ENCODE results near the gene FGF12.

Gene FGF12

GRCh38 chr3:192395506-192395905 lies 331.8 kb downstream of the FGF12 start:
- H4K20me1 ChIP-seq (ENCODE audit: insufficient read depth, low read length): no peaks in the 10 kb centered on the region
- no peak overlapping the region for H2AFZ ChIP-seq (ENCODE audit: low read depth, low read length)
- no peaks in the 10 kb centered on the region for H3K36me3 ChIP-seq (replicated peaks; ENCODE audit: low read depth, low read length)
- H3K27ac ChIP-seq (ENCODE audit: low read length): no peak overlapping the region
- H3K4me1 ChIP-seq (ENCODE audit: low read length): no peaks in the 10 kb centered on the region
- H3K79me2 ChIP-seq (ENCODE audit: low read length): no peaks in the 10 kb centered on the region
- no peaks in the 10 kb centered on the region for H3K9me3 ChIP-seq (ENCODE audit: insufficient read depth, low read length)
- no peak overlapping the region for H3K9ac ChIP-seq (ENCODE audit: low read length)
- no peak overlapping the region for H3K4me2 ChIP-seq (ENCODE audit: low read length)
- no peaks in the 10 kb centered on the region for H3K27me3 ChIP-seq (ENCODE audit: low read depth, low read length)
- TF ChIP-seq EZH2phosphoT487 (IDR thresholded peaks at IDR 0.05; ENCODE audit: low read depth) (no peak), CTCF (IDR thresholded peaks at IDR 0.05; ENCODE audit: low read depth, low read length) (no peak)
- H3K4me3 ChIP-seq (ENCODE audit: low read length): no peak overlapping the region

- Histone ChIP-seq H3K36me3 (replicated peaks; ENCODE audit: low read depth, low read length) (no peaks in the 10 kb centered on the region), H3K79me2 (ENCODE audit: low read length) (no peaks in the 10 kb centered on the region), H4K20me1 (ENCODE audit: insufficient read depth, low read length) (no peaks in the 10 kb centered on the region), H3K4me2 (ENCODE audit: low read length) (no peak overlapping the region), H3K9me3 (ENCODE audit: insufficient read depth, low read length) (no peaks in the 10 kb centered on the region), H3K9ac (ENCODE audit: low read length) (no peak overlapping the region), H2AFZ (ENCODE audit: low read depth, low read length) (no peak overlapping the region), H3K4me3 (ENCODE audit: low read length) (no peak overlapping the region), H3K27ac (ENCODE audit: low read length) (no peak overlapping the region), H3K4me1 (ENCODE audit: low read length) (no peaks in the 10 kb centered on the region), H3K27me3 (ENCODE audit: low read depth, low read length) (no peaks in the 10 kb centered on the region)
- no peak for TF ChIP-seq CTCF (IDR thresholded peaks at IDR 0.05; ENCODE audit: low read depth, low read length)
- TF ChIP-seq EZH2phosphoT487 (IDR thresholded peaks at IDR 0.05; ENCODE audit: low read depth): no peak
Observed at GRCh38 chr3:192392986-192393385, 334.4 kb downstream of the FGF12 start.

- peaks cover 4% of the 10 kb centered on the region; the same call in 1 of the 2 replicates for H3K27me3 ChIP-seq (ENCODE audit: low read depth, low read length)
- H3K27ac ChIP-seq (ENCODE audit: low read length): no peak overlapping the region
- H3K4me2 ChIP-seq (ENCODE audit: low read length): no peak overlapping the region
- H3K36me3 ChIP-seq (replicated peaks; ENCODE audit: low read depth, low read length): no peaks in the 10 kb centered on the region
- no peak overlapping the region for H3K9ac ChIP-seq (ENCODE audit: low read length)
- H4K20me1 ChIP-seq (ENCODE audit: insufficient read depth, low read length): no peaks in the 10 kb centered on the region
- H3K4me3 ChIP-seq (ENCODE audit: low read length): no peak overlapping the region
- no peaks in the 10 kb centered on the region for H3K79me2 ChIP-seq (ENCODE audit: low read length)
- no peak overlapping the region for H2AFZ ChIP-seq (ENCODE audit: low read depth, low read length)
- H3K4me1 ChIP-seq (ENCODE audit: low read length): 0 out of 2 replicates have a peak, but pooled peaks cover 4% of the 10 kb centered on the region
- no peaks in the 10 kb centered on the region for H3K9me3 ChIP-seq (ENCODE audit: insufficient read depth, low read length)
- TF ChIP-seq EZH2phosphoT487 (IDR thresholded peaks at IDR 0.05; ENCODE audit: low read depth) (no peak), CTCF (IDR thresholded peaks at IDR 0.05; ENCODE audit: low read depth, low read length) (no peak)
Observed at GRCh38 chr3:192382861-192383260, 344.5 kb downstream of the FGF12 start.

- Histone ChIP-seq H3K9ac (ENCODE audit: low read length) (no peak overlapping the region), H3K27ac (ENCODE audit: low read length) (no peak overlapping the region), H3K4me1 (ENCODE audit: low read length) (no peaks in the 10 kb centered on the region), H4K20me1 (ENCODE audit: insufficient read depth, low read length) (no peaks in the 10 kb centered on the region), H3K36me3 (replicated peaks; ENCODE audit: low read depth, low read length) (no peaks in the 10 kb centered on the region), H2AFZ (ENCODE audit: low read depth, low read length) (no peak overlapping the region), H3K27me3 (ENCODE audit: low read depth, low read length) (no peaks in the 10 kb centered on the region), H3K4me2 (ENCODE audit: low read length) (no peak overlapping the region), H3K4me3 (ENCODE audit: low read length) (no peak overlapping the region), H3K79me2 (ENCODE audit: low read length) (no peaks in the 10 kb centered on the region), H3K9me3 (ENCODE audit: insufficient read depth, low read length) (no peaks in the 10 kb centered on the region)
- TF ChIP-seq CTCF (IDR thresholded peaks at IDR 0.05; ENCODE audit: low read depth, low read length) (no peak), EZH2phosphoT487 (IDR thresholded peaks at IDR 0.05; ENCODE audit: low read depth) (no peak)
Observed at GRCh38 chr3:192373586-192373985, 353.8 kb downstream of the FGF12 start.

Data from OCI-LY3 (cell line).